MCF 10A (cell line): ENCODE measurements around the gene PLEKHG7. TPM values are rescaled to one million over a fixed set of nuclear protein-coding genes. Genes with fewer than 3 reads are reported as not detected.
A peak's percentile ranks its signal among the peaks of the same experiment; 100 is the strongest.
"Not testable (repeated sequence)": the region's sequence is repeated elsewhere in the genome, so short reads cannot be mapped to it uniquely, and the experiment has no call there.

ENCODE experiments used
- BruUV-seq: library from RNA; stranded (reverse); fragments of 400-500 nt; replicated peaks from 2 replicates; lab custom pipeline; 2021; lab: Mats Ljungman, UMichigan
- CTCF ChIA-PET: fragments of 300-600 bp; sonication (Branson Sonifier 250); formaldehyde crosslinking; extraction: SDS; loops from one replicate; lab custom pipeline; 2021; ENCODE audit warnings: antibody characterized with exemption, inconsistent platforms; lab: Yijun Ruan, JAX
- POLR2A ChIA-PET: fragments of 300-600, 350-650 bp; sonication (Branson Sonifier 250); formaldehyde crosslinking; extraction: SDS; loops from one replicate; lab custom pipeline; 2020; ENCODE audit warnings: antibody characterized with exemption, inconsistent platforms; lab: Yijun Ruan, JAX
- DNase-seq: peaks from one replicate; pipeline ENCODE4 v3.0.0-alpha.2; 2018; ENCODE audit not compliant: unreplicated experiment
- H3K27ac Mint-ChIP-seq: one replicate; pipeline ENCODE4 v1.8.0; 2022; ENCODE audit warnings: mild to moderate bottlenecking, low read depth, mixed read lengths; ENCODE audit not compliant: unreplicated experiment
- H3K27me3 Mint-ChIP-seq: one replicate; pipeline ENCODE4 v1.8.0; 2022; ENCODE audit warnings: mixed read lengths; ENCODE audit not compliant: insufficient read depth, unreplicated experiment
- H3K36me3 Mint-ChIP-seq: one replicate; pipeline ENCODE4 v1.8.0; 2022; ENCODE audit warnings: mild to moderate bottlenecking, moderate library complexity, mixed read lengths; ENCODE audit not compliant: insufficient read depth, unreplicated experiment
- H3K4me1 Mint-ChIP-seq: one replicate; pipeline ENCODE4 v1.8.0; 2022; ENCODE audit warnings: mixed read lengths; ENCODE audit not compliant: insufficient read depth, unreplicated experiment
- H3K4me3 Mint-ChIP-seq: one replicate; pipeline ENCODE4 v1.8.0; 2022; ENCODE audit warnings: mild to moderate bottlenecking, moderate library complexity, mixed read lengths; ENCODE audit not compliant: unreplicated experiment
- H3K9me3 Mint-ChIP-seq: one replicate; pipeline ENCODE4 v1.8.0; 2022; ENCODE audit warnings: mixed read lengths; ENCODE audit not compliant: unreplicated experiment
- intact Hi-C: fragments of 100-400 bp; cut with micrococcal nuclease; formaldehyde crosslinking; loops from 2 replicates; pipeline ENCODE4 v1.14.1; 2022
- total RNA-seq: library from RNA; stranded (reverse); gene quantifications from 2 replicates; pipeline ENCODE4 v1.2.3, GENCODE V29; 2022
- TF ChIP-seq, protein P1 (sequence below): fragments of 200-600 bp; IDR thresholded peaks from one replicate; pipeline ENCODE4 v1.8.0; 2022; ENCODE audit warnings: antibody characterized with exemption, mild to moderate bottlenecking; ENCODE audit not compliant: unreplicated experiment

Gene PLEKHG7
- total RNA-seq, 1 experiment from 2014 or later: not detected

DNA sequence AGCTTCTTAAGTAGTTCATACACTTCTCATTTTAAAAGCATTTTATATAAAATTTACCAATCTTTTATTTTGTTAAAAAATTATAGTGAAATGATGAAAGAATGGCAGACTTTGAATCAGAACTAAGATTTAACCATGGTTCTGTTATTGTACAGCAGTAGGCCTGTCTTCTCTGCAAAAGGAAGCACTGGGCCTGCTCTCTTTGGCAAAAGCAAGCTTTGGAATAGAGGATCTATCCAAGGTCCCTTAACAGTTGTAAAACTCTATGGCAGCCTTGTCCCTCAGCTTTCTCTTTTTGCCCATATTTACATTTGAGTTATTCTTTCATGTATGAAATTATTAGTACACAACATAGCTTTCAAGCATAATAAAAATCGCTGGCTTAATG lies 82.8 kb downstream of the PLEKHG7 start:
- ChIA-PET CTCF (interaction anchor here (0.6 to 3.3 kb wide), 16 partner anchors 10 to 800 kb away, joined by 3 to 17 read pairs (median 4); no protein-coding TSS in a partner anchor), POLR2A (interaction anchor here (0.5 to 3.3 kb wide), 13 partner anchors 10 to 1403 kb away, joined by 3 to 18 read pairs (median 3); partner anchors contain the start of gene EEA1)
- TF ChIP-seq, protein P1, sequence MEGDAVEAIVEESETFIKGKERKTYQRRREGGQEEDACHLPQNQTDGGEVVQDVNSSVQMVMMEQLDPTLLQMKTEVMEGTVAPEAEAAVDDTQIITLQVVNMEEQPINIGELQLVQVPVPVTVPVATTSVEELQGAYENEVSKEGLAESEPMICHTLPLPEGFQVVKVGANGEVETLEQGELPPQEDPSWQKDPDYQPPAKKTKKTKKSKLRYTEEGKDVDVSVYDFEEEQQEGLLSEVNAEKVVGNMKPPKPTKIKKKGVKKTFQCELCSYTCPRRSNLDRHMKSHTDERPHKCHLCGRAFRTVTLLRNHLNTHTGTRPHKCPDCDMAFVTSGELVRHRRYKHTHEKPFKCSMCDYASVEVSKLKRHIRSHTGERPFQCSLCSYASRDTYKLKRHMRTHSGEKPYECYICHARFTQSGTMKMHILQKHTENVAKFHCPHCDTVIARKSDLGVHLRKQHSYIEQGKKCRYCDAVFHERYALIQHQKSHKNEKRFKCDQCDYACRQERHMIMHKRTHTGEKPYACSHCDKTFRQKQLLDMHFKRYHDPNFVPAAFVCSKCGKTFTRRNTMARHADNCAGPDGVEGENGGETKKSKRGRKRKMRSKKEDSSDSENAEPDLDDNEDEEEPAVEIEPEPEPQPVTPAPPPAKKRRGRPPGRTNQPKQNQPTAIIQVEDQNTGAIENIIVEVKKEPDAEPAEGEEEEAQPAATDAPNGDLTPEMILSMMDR: no peak
- peaks cover 30% of the 10 kb centered on the region for H3K4me1 Mint-ChIP-seq
- no peaks in the 10 kb centered on the region for H3K9me3 Mint-ChIP-seq
- intact Hi-C loops: loop anchor here (1.0 to 5.0 kb wide), 6 partner anchors 43 to 612 kb away; partner anchors contain the start of gene EEA1
- H3K36me3 Mint-ChIP-seq: peaks cover 30% of the 10 kb centered on the region
- H3K27me3 Mint-ChIP-seq: no peaks in the 10 kb centered on the region
- H3K4me3 Mint-ChIP-seq: no peak overlapping the region
- BruUV-seq: no TSS peak
- DNase-seq: no peak
- H3K27ac Mint-ChIP-seq: peak overlapping the region; percentile 1

DNA sequence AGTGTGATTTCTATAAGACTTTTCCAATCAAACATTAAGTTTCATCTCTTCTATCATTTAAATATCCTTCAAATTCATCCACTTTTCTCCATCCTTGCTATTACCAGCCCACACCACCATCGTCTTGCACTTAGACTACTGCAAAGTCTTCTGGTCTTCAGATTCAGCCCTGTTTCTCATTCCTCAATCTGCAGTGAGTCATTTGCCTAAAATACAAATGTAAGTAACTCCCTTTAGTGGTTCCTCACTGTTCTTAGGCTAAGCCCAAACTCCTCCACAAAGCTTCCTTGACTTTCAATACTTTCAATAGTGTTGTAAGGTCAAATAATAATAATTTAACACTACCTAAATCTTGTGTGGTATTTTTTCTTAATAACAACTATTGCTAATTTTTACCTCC lies 83.3 kb downstream of the PLEKHG7 start:
- POLR2A ChIA-PET: interaction anchor here (0.5 to 3.3 kb wide), 12 partner anchors 10 to 1404 kb away, joined by 3 to 18 read pairs (median 4); partner anchors contain the start of gene EEA1

DNA sequence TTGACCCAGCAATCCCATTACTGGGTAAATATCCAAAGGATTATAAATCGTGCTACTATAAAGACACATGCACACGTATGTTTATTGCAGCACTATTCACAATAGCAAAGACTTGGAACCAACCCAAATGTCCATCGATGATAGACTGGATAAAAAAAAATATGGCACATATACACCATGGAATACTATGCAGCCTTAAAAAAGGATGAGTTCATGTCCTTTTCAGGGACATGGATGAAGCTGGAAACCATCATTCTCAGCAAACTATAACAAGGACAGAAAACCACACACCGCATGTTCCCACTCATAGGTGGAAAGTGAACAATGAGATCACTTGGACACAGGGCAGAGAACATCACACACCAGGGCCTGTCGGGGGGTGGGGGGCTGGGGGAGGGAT lies 91.6 kb downstream of the PLEKHG7 start:
- H3K27me3 Mint-ChIP-seq, BruUV-seq, intact Hi-C loops, H3K4me3 Mint-ChIP-seq, H3K4me1 Mint-ChIP-seq, DNase-seq, H3K27ac Mint-ChIP-seq: not testable (repeated sequence)
- POLR2A ChIA-PET: interaction anchor here (3.0 kb wide), 1 partner anchor 10 kb away, joined by 16 read pairs; no protein-coding TSS in a partner anchor
- CTCF ChIA-PET: interaction anchor here (2.3 kb wide), 1 partner anchor 10 kb away, joined by 13 read pairs; no protein-coding TSS in a partner anchor
- Mint-ChIP-seq H3K9me3 (peaks cover 10% of the 10 kb centered on the region), H3K36me3 (peaks cover 40% of the 10 kb centered on the region)

More for the DNA sequence above, 83.3 kb downstream of the PLEKHG7 start:
- CTCF ChIA-PET: interaction anchor here (0.6 to 3.3 kb wide), 15 partner anchors 10 to 801 kb away, joined by 3 to 17 read pairs (median 4); no protein-coding TSS in a partner anchor
- H3K4me1 Mint-ChIP-seq: peaks cover 30% of the 10 kb centered on the region
- peaks cover 32% of the 10 kb centered on the region for H3K36me3 Mint-ChIP-seq
- no peak overlapping the region for H3K4me3 Mint-ChIP-seq
- no peaks in the 10 kb centered on the region for H3K9me3 Mint-ChIP-seq
- intact Hi-C loops: loop anchor here (5.0 kb wide), 3 partner anchors 141 to 611 kb away; partner anchors contain the start of gene EEA1
- no TSS peak for BruUV-seq
- H3K27ac Mint-ChIP-seq: peak overlapping the region; percentile 1
- no peak for DNase-seq
- no peaks in the 10 kb centered on the region for H3K27me3 Mint-ChIP-seq
- TF ChIP-seq, protein P1: no peak

DNA sequence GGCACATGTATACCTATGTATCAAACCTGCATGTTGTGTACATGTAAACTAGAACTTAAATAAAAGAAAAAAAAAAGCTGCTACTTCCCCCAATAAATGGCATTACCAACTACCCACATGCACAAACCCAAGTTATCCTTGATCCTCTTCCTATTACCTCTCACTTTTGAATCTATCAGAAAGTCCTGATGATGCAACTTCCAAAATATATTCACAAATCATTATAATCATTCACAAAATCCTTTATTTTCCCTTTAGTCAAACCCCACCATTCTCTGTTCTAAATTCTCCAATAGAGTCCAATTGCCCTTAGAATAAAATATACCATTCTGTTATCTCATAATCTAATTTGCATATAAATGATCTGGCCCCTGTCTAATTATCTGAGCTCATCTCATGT lies 92.0 kb downstream of the PLEKHG7 start:
- BruUV-seq: no TSS peak
- no peaks in the 10 kb centered on the region for H3K27me3 Mint-ChIP-seq
- H3K36me3 Mint-ChIP-seq: peaks cover 37% of the 10 kb centered on the region
- intact Hi-C loops: no loop called here
- no peak overlapping the region for H3K4me3 Mint-ChIP-seq
- H3K27ac Mint-ChIP-seq: no peak overlapping the region
- no peaks in the 10 kb centered on the region for H3K4me1 Mint-ChIP-seq
- CTCF ChIA-PET: interaction anchor here (1.1 to 2.3 kb wide), 2 partner anchors 10 to 14 kb away, joined by 4 to 13 read pairs; no protein-coding TSS in a partner anchor
- H3K9me3 Mint-ChIP-seq: peaks cover 10% of the 10 kb centered on the region
- POLR2A ChIA-PET: interaction anchor here (3.0 kb wide), 1 partner anchor 10 kb away, joined by 16 read pairs; no protein-coding TSS in a partner anchor
- no peak for DNase-seq
- TF ChIP-seq, protein P1: no peak
